Measurements from ENCODE around the gene TLE4.

The TLE4 gene

DNA sequence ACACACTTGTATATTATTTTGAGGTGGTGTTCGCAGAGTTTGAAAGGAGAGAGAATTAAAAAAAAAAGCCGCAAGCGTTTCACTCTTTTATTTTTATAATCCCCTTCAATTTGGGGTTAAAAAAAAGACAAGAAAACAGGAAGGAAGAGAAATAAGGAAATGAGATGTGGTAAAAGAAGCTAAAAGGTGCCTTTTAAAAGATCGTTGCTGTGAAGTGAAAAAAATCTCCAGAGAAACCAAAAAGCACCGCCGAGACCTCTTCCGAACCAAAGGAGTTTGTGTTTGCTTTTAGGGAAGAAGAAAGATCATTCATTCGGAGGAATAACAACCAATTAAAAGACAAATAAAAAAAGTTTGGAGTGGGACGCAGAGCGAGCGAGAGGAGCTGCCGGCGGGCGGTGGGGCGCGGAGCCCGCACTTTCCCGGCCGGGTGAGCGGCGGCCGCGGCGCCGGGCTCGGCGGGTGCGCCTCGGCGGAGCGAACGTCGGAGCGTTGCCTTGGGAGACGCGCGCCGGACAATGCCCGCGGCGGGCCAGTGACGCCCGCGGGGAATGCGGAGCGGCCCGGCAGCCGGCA, 355 bp downstream of the TLE4 start:
- DNase-seq: no peak

DNA sequence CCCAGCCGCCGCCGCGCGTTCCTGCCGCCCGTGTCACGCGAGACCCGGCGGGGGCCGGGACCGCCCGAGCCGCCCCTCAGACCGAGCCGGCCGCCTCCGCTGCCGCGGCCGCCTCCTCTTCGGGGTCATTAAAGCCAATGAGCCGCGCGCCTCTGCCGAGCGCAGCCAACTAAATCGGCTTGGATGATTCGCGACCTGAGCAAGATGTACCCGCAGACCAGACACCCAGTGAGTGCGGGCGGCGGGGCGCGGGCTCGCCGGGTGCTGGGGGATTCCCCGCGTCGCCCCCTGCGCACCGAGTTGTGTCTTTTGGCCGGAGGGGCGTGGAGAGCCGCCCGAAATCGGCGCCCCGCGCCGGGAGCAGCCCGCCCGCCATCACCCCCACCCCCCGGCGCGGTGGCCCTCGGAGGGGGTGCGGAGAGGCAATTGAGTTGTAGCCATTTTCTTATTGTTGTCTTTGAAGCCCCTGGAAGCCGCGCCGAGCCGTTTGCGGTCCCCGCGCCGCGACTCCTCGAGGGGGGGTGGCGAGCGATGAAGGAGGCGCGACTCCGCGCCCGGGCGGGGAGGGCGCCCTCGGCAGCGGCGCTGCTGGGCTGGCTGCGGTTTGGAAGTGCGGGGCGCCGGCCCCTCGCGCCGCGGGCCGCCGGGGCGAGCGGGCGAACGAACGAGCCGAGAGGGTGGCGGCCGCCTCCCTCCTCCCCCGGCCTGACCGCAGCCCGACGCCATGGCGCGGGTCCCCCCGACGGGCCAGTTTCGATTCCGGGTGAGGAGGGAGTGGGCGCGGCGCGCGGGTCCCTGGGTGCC, 1.0 kb downstream of the TLE4 start:
- peak; percentile 67 for DNase-seq

DNA sequence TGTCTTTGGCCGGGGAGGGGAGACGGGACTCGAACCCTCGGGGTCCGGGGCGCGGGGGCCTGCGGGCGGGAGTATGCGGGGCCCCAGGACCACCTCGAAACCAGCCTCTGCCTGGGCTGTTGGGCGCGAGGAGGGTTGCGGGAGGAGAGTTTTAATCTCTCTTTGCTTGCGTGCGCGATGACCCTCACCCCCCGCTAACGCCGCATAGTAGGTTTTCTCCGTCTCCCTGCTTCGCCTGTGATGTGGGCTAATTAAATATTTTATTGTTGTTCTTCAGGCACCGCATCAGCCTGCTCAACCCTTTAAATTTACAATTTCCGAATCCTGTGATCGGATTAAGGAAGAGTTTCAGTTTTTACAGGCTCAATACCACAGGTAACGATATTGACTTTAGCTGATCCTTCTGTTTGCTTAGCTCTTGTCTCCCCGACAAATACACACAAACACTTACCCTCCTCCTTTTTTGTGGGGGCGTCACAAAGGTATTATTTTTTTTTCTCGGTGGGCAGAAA, 1.7 kb downstream of the TLE4 start:
- DNase-seq: no peak

GRCh38 chr9:79574136-79574535, 2.4 kb downstream of the TLE4 start:
- DNase-seq: no peak

GRCh38 chr9:79574781-79575180, 3.0 kb downstream of the TLE4 start:
- DNase-seq: no peak

GRCh38 chr9:79575547-79575946, 3.8 kb downstream of the TLE4 start:
- no peak for DNase-seq

GRCh38 chr9:79577969-79578723, 6.4 kb downstream of the TLE4 start:
- DNase-seq: no peak

- no peak for DNase-seq
Measured at GRCh38 chr9:79578891-79579290, 7.1 kb downstream of the TLE4 start.

DNA sequence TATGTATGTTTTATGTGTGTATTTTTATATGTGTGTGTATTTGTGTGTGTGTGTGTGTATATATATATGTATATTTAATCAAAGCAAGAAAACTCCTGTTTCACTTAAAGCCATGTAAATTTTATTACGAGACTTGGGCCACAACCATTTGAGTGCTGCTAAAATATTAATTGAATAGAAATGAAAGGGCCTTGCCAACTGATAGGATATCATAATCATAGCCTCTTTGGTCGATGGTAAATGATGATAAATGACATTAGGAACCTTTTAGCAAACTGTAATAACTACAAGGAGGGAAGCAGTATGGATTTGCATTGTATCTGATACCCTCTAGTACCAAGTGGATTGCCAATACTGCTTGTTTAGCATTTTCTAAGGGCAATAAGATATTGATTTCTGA, 7.9 kb downstream of the TLE4 start:
- DNase-seq: no peak

DNA sequence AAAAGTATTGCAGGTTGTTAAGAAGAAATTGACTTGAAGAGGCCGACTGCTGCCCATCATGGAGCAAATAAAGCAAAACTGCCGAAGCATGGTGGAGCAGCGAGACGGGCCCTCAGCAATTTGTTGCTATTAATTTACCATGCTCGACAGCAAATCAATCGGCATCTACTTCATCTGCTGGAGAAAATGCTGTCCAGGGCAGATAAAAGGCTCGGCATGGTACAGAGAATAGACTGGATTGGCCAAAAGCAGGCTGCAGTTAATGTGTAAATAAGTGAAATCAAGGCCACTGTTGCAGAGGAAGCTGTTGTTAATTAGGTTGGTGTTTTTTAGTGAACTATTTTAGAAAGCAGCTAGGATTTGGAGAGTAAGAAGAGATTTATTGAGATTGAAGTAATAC, 8.3 kb downstream of the TLE4 start:
- DNase-seq: no peak

DNA sequence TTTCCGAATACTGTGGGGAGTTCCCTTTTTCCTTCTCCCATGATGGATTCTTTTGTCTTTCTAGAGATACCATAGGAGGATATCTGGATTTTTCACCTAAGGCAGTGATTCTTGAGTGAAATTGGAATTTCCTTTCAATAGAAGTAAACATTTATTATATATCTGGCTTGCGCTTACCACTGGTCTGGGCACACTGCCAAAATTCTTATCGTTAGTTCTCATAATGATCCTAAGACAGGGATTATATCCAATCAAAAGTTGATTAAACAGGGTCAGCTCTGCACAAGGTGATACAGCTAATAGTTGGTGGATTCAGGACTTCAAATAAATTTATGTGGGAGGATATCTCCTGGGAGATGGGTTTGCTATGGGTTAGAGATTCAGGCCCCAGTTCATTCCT, 9.6 kb downstream of the TLE4 start:
- DNase-seq: no peak

GRCh38 chr9:79581794-79582193, 10.0 kb downstream of the TLE4 start:
- peak; percentile 43 for DNase-seq

- peak; percentile 36 for DNase-seq
Measured at GRCh38 chr9:79583952-79584654, 12.3 kb downstream of the TLE4 start.

GRCh38 chr9:79584655-79584982, 12.9 kb downstream of the TLE4 start:
- no peak for DNase-seq

- DNase-seq: no peak
Measured at GRCh38 chr9:79588488-79589223, 16.9 kb downstream of the TLE4 start.

DNA sequence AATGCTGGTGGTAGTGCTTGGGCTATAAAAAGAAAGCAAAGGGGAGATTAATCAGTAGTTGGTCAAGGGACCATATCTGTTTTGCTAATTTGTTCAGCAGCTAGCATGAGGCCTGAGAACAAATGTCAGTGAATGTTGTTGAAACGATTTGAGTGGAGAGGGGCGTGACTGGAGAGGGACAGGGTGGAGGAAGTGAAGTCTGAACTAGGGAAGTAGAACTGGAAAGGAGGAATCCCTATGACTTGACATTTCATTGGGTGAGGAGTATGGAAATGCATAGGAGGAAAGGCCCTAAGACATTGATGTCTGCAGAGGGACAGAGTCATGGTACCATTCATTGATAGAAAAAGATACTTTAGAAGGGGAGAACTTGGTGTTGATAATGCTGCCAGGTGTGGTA, 19.7 kb downstream of the TLE4 start:
- DNase-seq: no peak

- no peak for DNase-seq
Measured at GRCh38 chr9:79592726-79593493, 21.1 kb downstream of the TLE4 start.

- no peak for DNase-seq
Measured at GRCh38 chr9:79598562-79599345, 27.0 kb downstream of the TLE4 start.

GRCh38 chr9:79600466-79600865, 28.7 kb downstream of the TLE4 start:
- DNase-seq: no peak

DNA sequence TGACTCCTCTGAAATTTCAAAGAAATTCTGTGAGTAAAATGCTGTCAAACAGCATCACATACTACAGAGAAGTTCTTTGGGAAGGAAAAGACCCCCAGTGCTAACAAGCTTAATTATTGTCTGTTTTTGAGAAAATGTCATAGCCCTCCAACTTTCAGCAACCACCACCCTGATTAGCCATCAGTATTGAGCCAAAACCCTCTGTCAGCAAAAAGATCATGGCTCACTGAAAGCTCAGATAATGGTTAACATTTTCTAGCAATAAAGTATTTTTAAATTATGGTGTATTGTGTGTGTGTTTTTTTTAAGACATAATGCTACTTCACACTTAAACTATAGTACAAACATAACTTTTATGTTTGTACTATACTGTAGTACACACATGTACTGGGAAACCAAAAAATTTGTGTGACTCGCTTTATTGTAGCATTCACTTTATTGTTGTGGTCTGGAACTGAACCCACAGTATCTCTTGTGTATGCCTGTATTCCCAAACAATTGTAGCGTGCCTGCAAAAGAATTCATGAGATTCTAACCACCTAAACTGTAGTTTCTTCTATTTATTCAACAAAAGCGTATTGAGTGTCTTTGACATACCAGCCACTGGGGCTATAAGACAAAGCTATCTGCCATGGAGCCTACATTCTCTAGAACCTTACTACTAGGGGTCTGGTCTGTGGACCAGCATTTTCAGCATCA, 31.6 kb downstream of the TLE4 start:
- no peak for DNase-seq

Data from activated naive CD4-positive, alpha-beta T cell treated with Interleukin-2 at 50 U/mL for 16 hours (primary cell).